Activated naive CD4-positive, alpha-beta T cell treated with Interleukin-2 at 50 U/mL for 16 hours (primary cell): ENCODE measurements around the gene PKD2L2.
"Not testable (repeated sequence)": the region's sequence is repeated elsewhere in the genome, so short reads cannot be mapped to it uniquely, and the experiment has no call there.

ENCODE experiments used
- DNase-seq: peaks from one replicate; pipeline ENCODE4 v3.0.0-alpha.2; 2020

The PKD2L2 gene

DNA sequence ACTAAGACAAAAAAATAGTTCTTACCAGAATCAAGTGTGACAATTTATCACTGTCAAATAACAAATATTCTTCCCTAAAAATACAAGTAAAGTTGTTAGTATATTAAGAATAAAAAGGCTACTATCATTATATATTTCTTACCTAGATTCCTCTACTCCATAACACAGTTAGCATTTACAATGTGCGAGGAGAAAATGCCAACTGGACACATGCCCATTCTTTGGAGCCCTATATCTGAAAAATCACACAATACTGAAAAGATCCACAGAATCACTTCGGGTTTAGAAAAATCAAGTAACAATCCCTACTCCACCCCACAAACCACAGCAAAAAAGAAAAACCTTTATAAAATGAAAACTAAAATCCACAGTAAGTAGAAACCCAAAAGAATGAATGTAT is 70.9 kb downstream of the PKD2L2 start:
- DNase-seq = no peak

DNA sequence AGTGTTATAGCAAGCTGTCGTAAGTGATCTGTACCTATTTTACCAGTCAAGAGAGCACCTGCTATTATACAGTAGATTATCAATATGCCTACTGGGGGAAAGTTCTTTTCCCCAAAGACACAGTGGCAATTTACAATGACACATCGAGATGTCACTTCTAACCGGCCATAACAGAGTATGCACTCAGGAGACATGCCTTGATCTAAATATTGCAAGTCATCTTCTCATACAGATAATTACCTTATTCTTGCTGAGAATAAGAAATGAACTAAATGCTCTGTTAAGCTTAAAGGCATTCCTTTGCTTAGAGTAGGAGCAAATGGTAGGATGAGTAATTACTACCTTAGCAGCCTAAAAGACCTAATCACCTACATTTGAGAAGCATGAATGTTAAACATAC is 71.6 kb downstream of the PKD2L2 start:
- DNase-seq = no peak

- DNase-seq = not testable (repeated sequence)
Measured at GRCh38 chr5:137970384-137970783, 81.1 kb downstream of the PKD2L2 start.

- DNase-seq = no peak
Measured at GRCh38 chr5:137975208-137975607, 86.0 kb downstream of the PKD2L2 start.

- no peak for DNase-seq
Measured at GRCh38 chr5:137989419-137989818, 100.2 kb downstream of the PKD2L2 start.
